ENCODE measurements around the gene BMP7. TPM values are rescaled to one million over a fixed set of nuclear protein-coding genes. Genes with fewer than 3 reads are reported as not detected.

BMP7 gene
- total and polyA plus RNA-seq, 2 of the 13 experiments (the other 11 are each of a cell fraction or from before 2014, with no cell fraction given): not detected

- TF ChIP-seq FOXO4 (CRISPR knock-in tag; conservative IDR thresholded peaks at IDR 0.05) (no peak), ZNF232 (CRISPR knock-in tag; IDR thresholded peaks at IDR 0.05; ENCODE audit: borderline replicate concordance) (no peak), TARDBP (CRISPR knock-in tag; IDR thresholded peaks at IDR 0.05) (peak; percentile 74), FOXP1 (IDR thresholded peaks at IDR 0.05) (no peak), FOXP1 (CRISPR knock-in tag; IDR thresholded peaks at IDR 0.05) (peak; percentile 47; the same call in 1 of the 2 replicates), MTERF4 (CRISPR knock-in tag; IDR thresholded peaks at IDR 0.05) (no peak), NFE2 (CRISPR knock-in tag; IDR thresholded peaks at IDR 0.05) (no peak), UBTF (CRISPR knock-in tag; IDR thresholded peaks at IDR 0.05) (no peak), ZFX (CRISPR knock-in tag; IDR thresholded peaks at IDR 0.05; ENCODE audit: low read depth) (no peak), ZNF296 (CRISPR knock-in tag; conservative IDR thresholded peaks at IDR 0.05) (no peak), PAWR (CRISPR knock-in tag; IDR thresholded peaks at IDR 0.05; ENCODE audit: borderline replicate concordance) (no peak), PAX8 (CRISPR knock-in tag; IDR thresholded peaks at IDR 0.05; ENCODE audit: borderline replicate concordance) (no peak), FOXC1 (CRISPR knock-in tag; IDR thresholded peaks at IDR 0.05; ENCODE audit: borderline replicate concordance) (0 out of 2 replicates have a peak, but pooled peaks have one; percentile 45), THAP7 (CRISPR knock-in tag; IDR thresholded peaks at IDR 0.05) (no peak), ZBTB34 (CRISPR knock-in tag; IDR thresholded peaks at IDR 0.05) (no peak), KAT7 (CRISPR knock-in tag; IDR thresholded peaks at IDR 0.05; ENCODE audit: borderline replicate concordance) (no peak), ZNF879 (CRISPR knock-in tag; IDR thresholded peaks at IDR 0.05) (no peak), ZNF263 (CRISPR knock-in tag; IDR thresholded peaks at IDR 0.05) (no peak), REPIN1 (CRISPR knock-in tag; IDR thresholded peaks at IDR 0.05; ENCODE audit: borderline replicate concordance, low read depth) (0 out of 2 replicates have a peak, but pooled peaks have one; percentile 57), AGO2 (optimal IDR thresholded peaks at IDR 0.05; ENCODE audit: low read depth, low read length) (no peak)
- TF ChIP-seq, protein P1, sequence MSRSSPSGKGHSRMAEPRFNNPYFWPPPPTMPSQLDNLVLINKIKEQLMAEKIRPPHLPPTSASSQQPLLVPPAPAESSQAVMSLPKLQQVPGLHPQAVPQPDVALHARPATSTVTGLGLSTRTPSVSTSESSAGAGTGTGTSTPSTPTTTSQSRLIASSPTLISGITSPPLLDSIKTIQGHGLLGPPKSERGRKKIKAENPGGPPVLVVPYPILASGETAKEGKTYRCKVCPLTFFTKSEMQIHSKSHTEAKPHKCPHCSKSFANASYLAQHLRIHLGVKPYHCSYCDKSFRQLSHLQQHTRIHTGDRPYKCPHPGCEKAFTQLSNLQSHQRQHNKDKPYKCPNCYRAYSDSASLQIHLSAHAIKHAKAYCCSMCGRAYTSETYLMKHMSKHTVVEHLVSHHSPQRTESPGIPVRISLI (CRISPR knock-in tag; IDR thresholded peaks at IDR 0.05; ENCODE audit: borderline replicate concordance): no peak
Measured at GRCh38 chr20:57263801-57264792, 2.3 kb downstream of the BMP7 start (continued).
